Brain microvascular endothelial cell (primary cell): ENCODE data around the gene GPR108.

Experiments used
- DNase-seq: peaks from one replicate; pipeline ENCODE4 v3.0.0-alpha.2; 2020
- H3K27ac ChIP-seq: fragments of 250-450 bp; sonication (Bioruptor Pico); 2 replicates; pipeline ENCODE4 v1.5.1; 2020; ENCODE audit warnings: mild to moderate bottlenecking, moderate library complexity
- H3K27me3 ChIP-seq: fragments of 250-450 bp; sonication (Bioruptor Pico); replicated peaks from 2 replicates; pipeline ENCODE4 v1.5.1; 2020; ENCODE audit warnings: mild to moderate bottlenecking
- H3K36me3 ChIP-seq: fragments of 250-450 bp; sonication (Bioruptor Pico); replicated peaks from 2 replicates; pipeline ENCODE4 v1.5.1; 2020; ENCODE audit warnings: mild to moderate bottlenecking
- H3K4me3 ChIP-seq: 2 replicates; pipeline ENCODE4 v1.5.1; 2011; ENCODE audit warnings: low read depth, mild to moderate bottlenecking, control low read depth, low read length, moderate library complexity
- CTCF ChIP-seq: IDR thresholded peaks from 2 replicates; pipeline ENCODE4 v1.5.1; 2011; ENCODE audit warnings: low read depth, mild to moderate bottlenecking, moderate library complexity, low read length, control low read depth, inconsistent platforms; ENCODE audit errors: missing control alignments
- in situ Hi-C: cut with HindIII; loops from 2 replicates; pipeline ENCODE4 v1.10.0; 2017; ENCODE audit warnings: low sequenced_read_pairs, low pct_ligation_motif_present

GPR108 gene

GRCh38 chr19:6725513-6726231 is 11.7 kb downstream of the GPR108 start:
- no peak for DNase-seq
- TF ChIP-seq CTCF: no peak
- H3K27me3 ChIP-seq: no peaks in the 10 kb centered on the region
- H3K4me3 ChIP-seq: no peak overlapping the region
- H3K36me3 ChIP-seq: no peaks in the 10 kb centered on the region
- no peak overlapping the region for H3K27ac ChIP-seq
- in situ Hi-C loops: no loop called here

DNA sequence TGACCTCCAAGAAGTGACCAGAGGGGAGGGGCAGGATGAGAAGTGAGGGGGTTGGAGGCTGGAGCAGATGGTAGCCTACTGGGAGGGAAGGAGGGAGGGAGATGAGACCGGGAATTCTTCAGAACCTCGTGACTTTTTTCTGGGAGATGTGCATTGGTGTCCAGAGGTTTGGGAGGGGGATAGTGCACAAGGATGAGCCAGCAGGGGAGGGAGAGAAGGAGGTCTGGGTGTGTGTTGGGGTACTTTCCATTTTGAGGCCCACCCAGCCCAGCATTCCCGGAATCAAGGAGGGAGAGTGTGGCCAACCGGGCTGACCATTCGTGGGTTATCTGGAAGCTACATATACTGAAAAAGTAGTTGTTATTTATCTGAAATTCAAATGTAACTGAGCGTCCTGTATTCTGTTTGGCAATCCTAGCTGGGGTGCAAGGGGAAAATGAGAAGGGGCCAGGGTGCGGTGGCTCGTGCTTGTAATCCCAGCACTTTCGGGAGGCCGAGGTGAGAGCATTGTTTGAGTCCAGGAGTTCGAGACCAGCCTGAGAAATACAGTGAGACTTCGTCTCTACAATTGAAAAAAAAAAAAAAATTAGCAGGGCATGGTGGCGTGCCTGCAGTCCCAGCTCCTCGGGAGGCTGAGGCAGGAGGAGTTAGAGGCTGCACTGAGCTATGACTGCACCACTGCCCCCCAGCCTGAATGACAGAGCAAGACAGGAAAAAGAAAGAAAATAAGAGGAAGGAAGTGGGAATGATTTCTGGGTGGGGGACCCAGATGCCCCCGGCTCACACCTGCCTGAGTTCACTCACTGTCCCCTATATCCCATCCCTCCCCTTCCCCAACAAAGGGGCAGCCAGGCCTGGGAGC is 12.5 kb downstream of the GPR108 start:
- Histone ChIP-seq H3K36me3 (no peaks in the 10 kb centered on the region), H3K27me3 (no peaks in the 10 kb centered on the region), H3K27ac (no peak overlapping the region), H3K4me3 (no peak overlapping the region)
- DNase-seq: no peak
- in situ Hi-C loops: no loop called here
- TF ChIP-seq CTCF: no peak

GRCh38 chr19:6723738-6724137 is 13.6 kb downstream of the GPR108 start:
- in situ Hi-C loops: no loop called here
- H3K27ac ChIP-seq: no peak overlapping the region
- H3K27me3 ChIP-seq: no peaks in the 10 kb centered on the region
- H3K36me3 ChIP-seq: no peaks in the 10 kb centered on the region
- no peak overlapping the region for H3K4me3 ChIP-seq
- TF ChIP-seq CTCF: no peak
- DNase-seq: no peak

GRCh38 chr19:6723108-6723618 is 14.2 kb downstream of the GPR108 start:
- H3K4me3 ChIP-seq: no peak overlapping the region
- no peak overlapping the region for H3K27ac ChIP-seq
- in situ Hi-C loops: no loop called here
- no peaks in the 10 kb centered on the region for H3K36me3 ChIP-seq
- no peak for TF ChIP-seq CTCF
- H3K27me3 ChIP-seq: no peaks in the 10 kb centered on the region
- DNase-seq: no peak

DNA sequence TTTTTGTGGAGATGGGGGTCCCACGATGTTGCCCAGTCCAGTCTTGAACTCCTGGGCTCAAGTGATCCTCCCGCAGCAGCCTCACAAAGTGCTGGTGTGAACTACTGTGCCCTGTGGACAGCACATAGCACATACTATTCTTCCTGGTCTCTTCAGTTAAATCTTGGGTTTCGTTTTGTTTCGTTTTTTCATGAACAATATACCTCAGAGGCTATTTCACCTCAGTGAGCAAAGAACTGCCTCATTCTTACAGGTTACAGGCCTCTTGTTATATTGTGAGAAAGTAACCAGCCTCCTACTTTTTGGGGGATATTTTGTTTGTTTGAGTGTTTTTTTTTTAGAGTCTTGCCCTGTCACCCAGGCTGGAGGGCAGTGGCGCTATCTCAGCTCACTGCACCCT is 15.6 kb downstream of the GPR108 start:
- Histone ChIP-seq H3K27me3 (no peaks in the 10 kb centered on the region), H3K36me3 (no peaks in the 10 kb centered on the region), H3K4me3 (no peak overlapping the region), H3K27ac (no peak overlapping the region)
- no peak for TF ChIP-seq CTCF
- in situ Hi-C loops: no loop called here
- no peak for DNase-seq
